ENCODE data around the gene RNF181.
"Not testable (repeated sequence)": the region's sequence is repeated elsewhere in the genome, so short reads cannot be mapped to it uniquely, and the experiment has no call there.

RNF181 gene

DNA sequence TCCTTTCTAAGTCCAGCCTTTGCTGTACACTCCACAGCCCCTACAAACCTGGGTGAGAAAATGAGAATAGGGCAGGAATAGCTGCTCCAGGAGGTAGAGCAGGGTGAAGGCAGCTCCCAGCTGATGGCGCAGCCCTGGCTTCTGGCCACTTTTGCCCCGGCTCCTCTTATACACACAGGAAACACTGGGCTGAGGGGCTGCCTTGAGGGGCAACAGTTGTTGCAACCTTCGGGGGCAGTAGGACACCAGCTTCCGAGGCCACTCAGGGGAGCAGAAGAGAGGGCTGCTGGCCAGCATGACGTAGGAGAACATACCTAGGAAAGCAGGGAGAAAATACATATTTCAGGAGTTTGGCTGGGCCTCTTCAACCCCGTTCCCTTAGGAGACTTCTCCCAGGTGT lies 42.4 kb upstream of the RNF181 start:
- Histone ChIP-seq H3K9me3 (ENCODE audit: control insufficient read depth, low read length) (no peaks in the 10 kb centered on the region), H3K36me3 (ENCODE audit: control insufficient read depth, insufficient read depth, low read length) (peaks cover 89% of the 10 kb centered on the region)
- 83 to 88% methylated on average over 4 to 6 of the region's 6 CpGs for WGBS, 2 experiments (ENCODE audit: insufficient coverage in 2 of 2)

DNA sequence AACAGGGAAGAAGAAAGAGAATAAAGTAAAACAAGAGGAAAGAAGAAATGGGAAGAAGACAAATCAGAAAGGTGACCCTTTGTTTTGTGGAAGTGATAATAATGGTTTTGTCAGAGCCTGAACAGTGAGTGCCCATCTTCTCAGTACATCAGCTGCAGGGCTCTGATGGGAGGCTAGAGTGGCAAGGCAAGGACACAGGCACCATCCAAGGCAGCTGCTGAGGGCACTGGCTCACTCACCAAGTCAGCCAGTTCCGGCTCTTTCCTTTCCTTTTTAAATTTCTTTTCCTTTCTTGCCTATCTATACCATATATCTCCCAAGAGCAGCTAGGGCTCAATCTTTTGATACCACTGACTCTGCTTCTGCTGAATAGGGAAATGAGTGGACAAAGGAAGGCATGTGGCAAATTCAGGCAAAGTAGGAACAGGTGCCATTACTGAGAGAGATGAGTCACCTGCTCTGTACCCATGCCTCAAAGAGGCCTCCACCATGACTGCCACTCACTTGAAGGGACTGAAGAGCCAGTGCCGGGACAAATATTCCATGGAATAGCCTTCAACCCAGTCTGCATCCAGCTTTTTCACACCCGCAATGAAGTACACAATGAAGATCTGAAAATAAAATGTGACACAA lies 40.4 kb upstream of the RNF181 start:
- peaks cover 90% of the 10 kb centered on the region for H3K36me3 ChIP-seq (ENCODE audit: control insufficient read depth, insufficient read depth, low read length)
- H3K27ac ChIP-seq (ENCODE audit: low read depth, low read length, severe bottlenecking): no peak overlapping the region
- peaks cover 9% of the 10 kb centered on the region for H3K4me1 ChIP-seq (ENCODE audit: control insufficient read depth, insufficient read depth, low read length, poor library complexity, severe bottlenecking)
- no peaks in the 10 kb centered on the region for H3K9me3 ChIP-seq (ENCODE audit: control insufficient read depth, low read length)
- 100% methylated on average over 1 of the region's 3 CpGs; no CpG with 5 or more reads in 1 of the 2 experiments for WGBS, 2 experiments (ENCODE audit: insufficient coverage in 2 of 2)
- H3K4me3 ChIP-seq (ENCODE audit: extremely low read depth, insufficient read depth, low read length, poor library complexity, severe bottlenecking): no peak overlapping the region

More for the DNA sequence above, 42.4 kb upstream of the RNF181 start:
- no peak overlapping the region for H3K4me3 ChIP-seq (ENCODE audit: extremely low read depth, insufficient read depth, low read length, poor library complexity, severe bottlenecking)
- H3K4me1 ChIP-seq (ENCODE audit: control insufficient read depth, insufficient read depth, low read length, poor library complexity, severe bottlenecking): peaks cover 18% of the 10 kb centered on the region
- H3K27ac ChIP-seq (ENCODE audit: low read depth, low read length, severe bottlenecking): no peak overlapping the region

GRCh38 chr2:85557130-85557529 lies 38.4 kb upstream of the RNF181 start:
- peaks cover 70% of the 10 kb centered on the region for H3K36me3 ChIP-seq (ENCODE audit: control insufficient read depth, insufficient read depth, low read length)

GRCh38 chr2:85558160-85558559 lies 37.4 kb upstream of the RNF181 start:
- H3K4me1 ChIP-seq (ENCODE audit: control insufficient read depth, insufficient read depth, low read length, poor library complexity, severe bottlenecking): peaks cover 11% of the 10 kb centered on the region
- H3K36me3 ChIP-seq (ENCODE audit: control insufficient read depth, insufficient read depth, low read length): peaks cover 60% of the 10 kb centered on the region
- no peak overlapping the region for H3K4me3 ChIP-seq (ENCODE audit: extremely low read depth, insufficient read depth, low read length, poor library complexity, severe bottlenecking)
- H3K27ac ChIP-seq (ENCODE audit: low read depth, low read length, severe bottlenecking): no peak overlapping the region
- no peaks in the 10 kb centered on the region for H3K9me3 ChIP-seq (ENCODE audit: control insufficient read depth, low read length)
- 100% methylated on average over 1 of the region's 1 CpG; no CpG with 5 or more reads in 1 of the 2 experiments for whole genome bisulfite sequencing, 2 experiments (ENCODE audit: insufficient coverage in 2 of 2)

More at GRCh38 chr2:85557130-85557529, 38.4 kb upstream of the RNF181 start:
- 90 to 100% methylated on average over 2 to 3 of the region's 5 CpGs for WGBS, 2 experiments (ENCODE audit: insufficient coverage in 2 of 2)
- H3K9me3 ChIP-seq (ENCODE audit: control insufficient read depth, low read length): no peaks in the 10 kb centered on the region
- H3K4me1 ChIP-seq (ENCODE audit: control insufficient read depth, insufficient read depth, low read length, poor library complexity, severe bottlenecking): peaks cover 11% of the 10 kb centered on the region
- no peak overlapping the region for H3K27ac ChIP-seq (ENCODE audit: low read depth, low read length, severe bottlenecking)
- H3K4me3 ChIP-seq (ENCODE audit: extremely low read depth, insufficient read depth, low read length, poor library complexity, severe bottlenecking): no peak overlapping the region

DNA sequence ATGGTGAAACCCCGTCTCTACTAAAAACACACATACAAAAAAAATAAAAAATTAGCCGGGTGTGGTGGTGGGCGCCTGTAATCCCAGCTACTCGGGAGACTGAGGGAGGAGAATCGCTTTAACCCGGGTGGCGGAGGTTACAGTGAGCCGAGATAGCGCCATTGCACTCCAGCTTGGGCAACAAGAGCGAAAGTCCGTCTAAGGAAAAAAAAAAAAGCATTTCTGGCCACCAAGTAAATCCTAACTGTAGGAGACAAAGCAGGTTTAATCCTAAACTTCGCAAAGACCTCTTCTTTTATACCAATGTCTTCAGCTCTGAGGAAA lies 35.2 kb upstream of the RNF181 start:
- Histone ChIP-seq H3K4me3 (ENCODE audit: extremely low read depth, insufficient read depth, low read length, poor library complexity, severe bottlenecking) (peak overlapping the region; percentile 73), H3K4me1 (ENCODE audit: control insufficient read depth, insufficient read depth, low read length, poor library complexity, severe bottlenecking) (peaks cover 11% of the 10 kb centered on the region), H3K36me3 (ENCODE audit: control insufficient read depth, insufficient read depth, low read length) (peaks cover 39% of the 10 kb centered on the region)
- H3K27ac ChIP-seq (ENCODE audit: low read depth, low read length, severe bottlenecking); H3K9me3 ChIP-seq (ENCODE audit: control insufficient read depth, low read length): not testable (repeated sequence)
- WGBS, 2 experiments (ENCODE audit: insufficient coverage in 2 of 2): 82 to 86% methylated on average over 11 of the region's 12 CpGs

- H3K4me3 ChIP-seq (ENCODE audit: extremely low read depth, insufficient read depth, low read length, poor library complexity, severe bottlenecking): peak overlapping the region; percentile 73
- 0 to 7% methylated on average over 4 to 9 of the region's 14 CpGs for WGBS, 2 experiments (ENCODE audit: insufficient coverage in 2 of 2)
- H3K36me3 ChIP-seq (ENCODE audit: control insufficient read depth, insufficient read depth, low read length): peaks cover 34% of the 10 kb centered on the region
- H3K9me3 ChIP-seq (ENCODE audit: control insufficient read depth, low read length): no peaks in the 10 kb centered on the region
- H3K27ac ChIP-seq (ENCODE audit: low read depth, low read length, severe bottlenecking): no peak overlapping the region
- H3K4me1 ChIP-seq (ENCODE audit: control insufficient read depth, insufficient read depth, low read length, poor library complexity, severe bottlenecking): peaks cover 11% of the 10 kb centered on the region
Observed at GRCh38 chr2:85560812-85561279, 34.7 kb upstream of the RNF181 start.

DNA sequence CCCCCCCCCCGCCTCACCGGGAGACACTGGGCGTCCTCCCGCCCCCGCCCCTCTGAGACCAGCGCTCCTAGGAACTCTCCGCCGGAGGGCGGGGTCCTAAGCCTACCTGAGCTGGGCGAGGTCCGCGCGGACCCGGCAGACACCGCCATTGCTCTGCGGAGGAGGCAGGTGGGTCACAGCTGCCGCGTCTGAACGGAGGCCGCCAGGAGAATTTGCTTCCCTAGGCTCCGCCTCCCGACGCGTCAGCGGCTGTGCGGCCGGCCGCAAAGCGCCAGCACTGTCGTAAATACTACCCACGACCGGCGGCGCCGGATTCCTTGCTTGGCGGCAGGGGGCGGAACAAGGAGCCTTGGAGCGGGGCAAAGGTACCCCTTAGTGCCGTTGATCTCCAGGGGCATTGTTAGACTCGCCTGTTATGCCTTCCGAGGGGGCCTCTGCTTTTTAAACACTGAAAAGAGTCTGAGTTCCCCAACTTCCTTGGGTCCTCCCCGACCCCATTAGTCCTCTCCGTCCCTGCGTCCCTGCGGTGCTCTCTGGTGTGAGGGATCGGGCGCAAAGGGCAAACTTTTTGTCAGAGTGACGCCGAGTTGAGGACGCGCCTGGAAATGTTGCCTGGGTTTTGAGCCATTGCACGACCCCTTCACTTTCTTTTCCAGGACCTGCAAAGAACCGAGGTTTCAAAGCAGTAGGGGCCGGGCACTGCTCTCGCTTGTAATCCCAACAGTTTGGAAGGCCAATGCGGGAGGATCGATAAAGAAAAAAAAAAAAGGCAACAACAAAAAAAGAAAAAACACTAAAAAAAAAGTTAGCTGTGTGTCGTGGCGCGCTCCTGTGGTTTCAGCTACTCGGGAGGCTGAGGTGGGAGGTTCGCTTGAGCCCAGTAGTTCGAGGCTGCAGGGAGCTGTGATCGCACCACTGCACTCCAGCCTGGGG lies 34.0 kb upstream of the RNF181 start, which contains the start of gene GGCX:
TSS of gene GGCX (minus strand) at position 214 of the 933 bp plus-strand sequence. CDS start at position 149, 65 bp downstream.
- peak within 1 kb of the TSS; percentile 83 for H3K27ac ChIP-seq (ENCODE audit: low read depth, low read length, severe bottlenecking)
- WGBS, 2 experiments (ENCODE audit: insufficient coverage in 2 of 2): 6 to 8% methylated on average over 45 to 48 of the region's 64 CpGs
- peak within 1 kb of the TSS; percentile 73 for H3K4me3 ChIP-seq (ENCODE audit: extremely low read depth, insufficient read depth, low read length, poor library complexity, severe bottlenecking)
- peaks cover 31% of the 10 kb centered on the region for H3K36me3 ChIP-seq (ENCODE audit: control insufficient read depth, insufficient read depth, low read length)
- H3K9me3 ChIP-seq (ENCODE audit: control insufficient read depth, low read length): no peaks in the 10 kb centered on the region
- peaks cover 11% of the 10 kb centered on the region for H3K4me1 ChIP-seq (ENCODE audit: control insufficient read depth, insufficient read depth, low read length, poor library complexity, severe bottlenecking)

DNA sequence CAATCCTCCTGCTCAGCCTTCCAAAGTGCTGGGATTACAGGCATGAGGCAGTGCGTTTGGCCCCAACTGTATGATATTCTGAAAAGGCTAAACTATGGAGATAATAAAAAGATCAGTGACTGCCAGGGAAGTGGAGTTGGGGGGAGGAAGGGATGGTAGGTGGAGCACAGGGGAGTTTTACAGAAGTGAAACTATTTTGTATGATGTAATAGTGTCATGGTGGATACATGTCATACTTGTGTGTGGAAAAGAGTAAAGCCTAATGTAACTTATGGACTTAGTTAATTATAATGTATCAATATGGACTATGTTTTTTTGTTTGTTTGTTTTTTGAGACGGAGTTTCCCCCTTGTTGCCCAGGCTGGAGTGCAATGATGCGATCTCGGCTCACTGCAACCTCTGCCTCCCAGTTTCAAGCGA lies 31.4 kb upstream of the RNF181 start:
- Histone ChIP-seq H3K4me3 (ENCODE audit: extremely low read depth, insufficient read depth, low read length, poor library complexity, severe bottlenecking) (no peak overlapping the region), H3K4me1 (ENCODE audit: control insufficient read depth, insufficient read depth, low read length, poor library complexity, severe bottlenecking) (peaks cover 11% of the 10 kb centered on the region), H3K27ac (ENCODE audit: low read depth, low read length, severe bottlenecking) (no peak overlapping the region), H3K36me3 (ENCODE audit: control insufficient read depth, insufficient read depth, low read length) (peaks cover 8% of the 10 kb centered on the region), H3K9me3 (ENCODE audit: control insufficient read depth, low read length) (no peaks in the 10 kb centered on the region)
- 82 to 96% methylated on average over 4 to 5 of the region's 5 CpGs for WGBS, 2 experiments (ENCODE audit: insufficient coverage in 2 of 2)

DNA sequence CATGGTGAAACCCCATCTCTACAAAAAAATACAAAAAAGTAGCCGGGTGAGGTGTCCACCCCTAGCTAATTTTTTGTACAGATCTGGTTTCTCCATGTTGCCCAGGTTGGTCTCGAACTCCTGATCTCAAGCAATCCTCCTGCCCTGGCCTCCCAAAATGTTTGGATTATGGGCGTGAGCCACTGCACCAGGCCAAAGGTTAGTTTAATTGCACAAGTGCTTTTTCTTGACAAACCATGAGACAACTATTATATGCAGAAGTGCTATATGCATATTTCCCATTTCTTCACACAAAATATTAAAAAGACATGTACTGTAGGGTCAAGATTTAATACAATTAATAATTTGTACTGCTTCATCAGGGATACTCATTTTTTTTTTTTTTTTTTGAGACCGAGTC lies 29.3 kb upstream of the RNF181 start:
- no peaks in the 10 kb centered on the region for H3K4me1 ChIP-seq (ENCODE audit: control insufficient read depth, insufficient read depth, low read length, poor library complexity, severe bottlenecking)
- H3K4me3 ChIP-seq (ENCODE audit: extremely low read depth, insufficient read depth, low read length, poor library complexity, severe bottlenecking): no peak overlapping the region
- H3K27ac ChIP-seq (ENCODE audit: low read depth, low read length, severe bottlenecking): no peak overlapping the region
- no peaks in the 10 kb centered on the region for H3K9me3 ChIP-seq (ENCODE audit: control insufficient read depth, low read length)
- 86 to 94% methylated on average over 3 of the region's 4 CpGs for WGBS, 2 experiments (ENCODE audit: insufficient coverage in 2 of 2)
- no peaks in the 10 kb centered on the region for H3K36me3 ChIP-seq (ENCODE audit: control insufficient read depth, insufficient read depth, low read length)

GRCh38 chr2:85575739-85576138 lies 19.8 kb upstream of the RNF181 start:
- H3K27ac ChIP-seq (ENCODE audit: low read depth, low read length, severe bottlenecking): peak overlapping the region; percentile 36
- no peaks in the 10 kb centered on the region for H3K36me3 ChIP-seq (ENCODE audit: control insufficient read depth, insufficient read depth, low read length)
- WGBS, 2 experiments (ENCODE audit: insufficient coverage in 2 of 2): 91 to 98% methylated on average over 4 to 7 of the region's 8 CpGs
- no peaks in the 10 kb centered on the region for H3K9me3 ChIP-seq (ENCODE audit: control insufficient read depth, low read length)
- H3K4me1 ChIP-seq (ENCODE audit: control insufficient read depth, insufficient read depth, low read length, poor library complexity, severe bottlenecking): peaks cover 34% of the 10 kb centered on the region
- H3K4me3 ChIP-seq (ENCODE audit: extremely low read depth, insufficient read depth, low read length, poor library complexity, severe bottlenecking): no peak overlapping the region
